ENCODE measurements around the gene EXOC1L. TPM values are rescaled to one million over a fixed set of nuclear protein-coding genes. Genes with fewer than 3 reads are reported as not detected.
"Not testable (repeated sequence)": the region's sequence is repeated elsewhere in the genome, so short reads cannot be mapped to it uniquely, and the experiment has no call there.

The EXOC1L gene
- total RNA-seq, 2 experiments from 2014 or later = not detected

GRCh38 chr4:55817691-55818090, 1.9 kb upstream of the EXOC1L start:
- ChIA-PET POLR2A (no interaction called here), CTCF (interaction anchor here (1.1 kb wide), 1 partner anchor 10 kb away, joined by 3 read pairs; no protein-coding TSS in a partner anchor)
- H3K9me3 Mint-ChIP-seq = no peaks in the 10 kb centered on the region
- H3K27ac Mint-ChIP-seq = no peak overlapping the region
- peaks cover 2% of the 10 kb centered on the region for H3K4me1 Mint-ChIP-seq
- DNase-seq = no peak
- no peaks in the 10 kb centered on the region for H3K36me3 Mint-ChIP-seq (ENCODE audit: low read depth)
- no peak overlapping the region for H3K4me3 Mint-ChIP-seq
- H3K27me3 Mint-ChIP-seq = peaks cover 17% of the 10 kb centered on the region

DNA sequence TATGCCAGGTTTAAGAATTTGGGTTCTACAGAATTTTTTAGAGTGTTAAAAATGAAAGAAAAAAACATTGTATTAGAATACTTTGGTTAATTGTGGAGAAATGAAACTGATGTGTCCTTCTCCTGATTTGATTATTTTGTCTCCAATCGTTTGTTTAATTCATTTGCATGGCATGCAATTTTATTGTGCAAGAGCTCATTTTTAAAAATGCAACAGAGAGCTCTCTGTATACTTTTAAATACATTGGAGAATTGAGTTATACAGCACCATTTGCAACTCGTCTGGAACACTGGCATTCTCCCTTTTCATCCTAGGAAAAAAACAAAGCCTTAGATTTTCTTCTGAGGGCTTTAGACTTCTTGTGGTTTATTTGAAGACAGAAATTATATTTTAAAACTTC, 689 bp downstream of the EXOC1L start:
- H3K4me1 Mint-ChIP-seq = peaks cover 2% of the 10 kb centered on the region
- ChIA-PET POLR2A (no interaction called here), CTCF (no interaction called here)
- no peak overlapping the region for H3K4me3 Mint-ChIP-seq
- peaks cover 17% of the 10 kb centered on the region for H3K27me3 Mint-ChIP-seq
- DNase-seq = no peak
- no peaks in the 10 kb centered on the region for H3K9me3 Mint-ChIP-seq
- no peak overlapping the region for H3K27ac Mint-ChIP-seq
- H3K36me3 Mint-ChIP-seq (ENCODE audit: low read depth) = no peaks in the 10 kb centered on the region

DNA sequence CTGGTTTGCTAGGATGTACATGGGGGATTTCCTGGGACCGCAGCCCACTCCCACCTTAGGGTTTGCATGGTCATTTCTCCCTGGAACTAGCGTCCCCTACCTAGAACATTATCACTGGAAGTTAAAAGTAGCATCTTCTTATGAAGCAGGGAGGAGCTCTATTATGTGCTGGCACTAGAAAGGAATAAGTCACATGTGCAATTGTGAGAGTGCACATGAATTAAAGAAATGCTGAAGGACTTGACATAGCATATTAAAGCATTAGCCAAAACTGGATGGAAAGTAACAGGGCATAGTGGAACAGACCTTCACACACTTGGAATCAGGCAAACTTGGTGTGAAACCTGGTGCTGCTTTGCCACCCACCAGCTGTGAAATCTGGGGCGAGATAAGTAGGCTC, 2.7 kb downstream of the EXOC1L start:
- Mint-ChIP-seq H3K9me3 (no peaks in the 10 kb centered on the region), H3K4me3 (no peak overlapping the region), H3K36me3 (ENCODE audit: low read depth) (no peaks in the 10 kb centered on the region), H3K27me3 (peaks cover 22% of the 10 kb centered on the region), H3K27ac (no peak overlapping the region), H3K4me1 (peaks cover 2% of the 10 kb centered on the region)
- POLR2A ChIA-PET = no interaction called here
- no peak for DNase-seq
- CTCF ChIA-PET = no interaction called here

DNA sequence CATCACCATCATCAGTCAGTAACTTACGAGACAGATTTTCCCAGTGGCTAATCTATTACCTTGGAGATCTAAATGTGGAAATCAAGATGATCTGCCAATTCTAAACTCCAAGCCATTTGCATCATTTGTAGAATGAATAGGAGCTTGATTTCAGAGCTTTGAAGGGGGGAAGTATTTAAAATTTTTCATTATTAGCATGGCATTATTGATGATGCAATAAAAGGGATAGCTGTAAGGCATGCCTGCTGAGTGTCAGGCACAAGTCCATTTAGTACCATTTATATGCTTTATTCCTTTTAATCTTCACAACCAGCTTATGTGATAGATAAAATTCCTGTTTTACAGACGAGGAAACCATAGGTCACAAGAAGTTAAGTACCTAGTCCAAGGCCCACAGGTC, 5.3 kb downstream of the EXOC1L start:
- no peak overlapping the region for H3K4me3 Mint-ChIP-seq
- no peaks in the 10 kb centered on the region for H3K4me1 Mint-ChIP-seq
- ChIA-PET CTCF (no interaction called here), POLR2A (no interaction called here)
- H3K27ac Mint-ChIP-seq = no peak overlapping the region
- no peaks in the 10 kb centered on the region for H3K36me3 Mint-ChIP-seq (ENCODE audit: low read depth)
- no peak for DNase-seq
- H3K9me3 Mint-ChIP-seq = no peaks in the 10 kb centered on the region
- peaks cover 13% of the 10 kb centered on the region for H3K27me3 Mint-ChIP-seq

GRCh38 chr4:55826986-55827385, 7.4 kb downstream of the EXOC1L start:
- no peaks in the 10 kb centered on the region for H3K4me1 Mint-ChIP-seq
- CTCF ChIA-PET = no interaction called here
- H3K36me3 Mint-ChIP-seq (ENCODE audit: low read depth) = no peaks in the 10 kb centered on the region
- DNase-seq = no peak
- no peak overlapping the region for H3K4me3 Mint-ChIP-seq
- H3K27me3 Mint-ChIP-seq = peaks cover 16% of the 10 kb centered on the region
- no peaks in the 10 kb centered on the region for H3K9me3 Mint-ChIP-seq
- no peak overlapping the region for H3K27ac Mint-ChIP-seq
- POLR2A ChIA-PET = no interaction called here

GRCh38 chr4:55827582-55827981, 8.0 kb downstream of the EXOC1L start:
- peaks cover 13% of the 10 kb centered on the region for H3K27me3 Mint-ChIP-seq
- H3K4me1 Mint-ChIP-seq = no peaks in the 10 kb centered on the region
- ChIA-PET POLR2A (no interaction called here), CTCF (no interaction called here)
- no peaks in the 10 kb centered on the region for H3K36me3 Mint-ChIP-seq (ENCODE audit: low read depth)
- H3K9me3 Mint-ChIP-seq = no peaks in the 10 kb centered on the region
- H3K27ac Mint-ChIP-seq = no peak overlapping the region
- DNase-seq = no peak
- no peak overlapping the region for H3K4me3 Mint-ChIP-seq

DNA sequence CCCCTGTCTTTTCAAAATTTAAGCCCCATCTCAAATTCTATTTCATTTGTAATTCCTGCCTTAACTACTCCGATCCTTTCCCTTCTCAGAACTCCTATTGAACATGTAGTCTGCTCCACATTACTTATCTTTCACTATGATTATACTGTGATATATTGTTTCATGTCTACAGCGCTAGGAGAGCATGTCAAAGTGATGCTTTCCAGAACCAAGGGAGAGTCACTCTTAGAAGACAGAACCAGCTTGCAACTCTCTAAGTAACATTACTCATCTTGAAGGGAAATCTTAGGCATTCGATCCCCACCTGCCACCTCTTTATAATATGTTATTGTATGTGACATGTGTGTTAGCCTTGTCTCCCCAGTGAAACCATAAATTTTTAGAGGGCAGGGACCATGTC, 10.5 kb downstream of the EXOC1L start:
- no peaks in the 10 kb centered on the region for H3K36me3 Mint-ChIP-seq (ENCODE audit: low read depth)
- no peaks in the 10 kb centered on the region for H3K9me3 Mint-ChIP-seq
- ChIA-PET CTCF (no interaction called here), POLR2A (no interaction called here)
- no peak overlapping the region for H3K4me3 Mint-ChIP-seq
- H3K27ac Mint-ChIP-seq = no peak overlapping the region
- H3K27me3 Mint-ChIP-seq = peaks cover 21% of the 10 kb centered on the region
- no peaks in the 10 kb centered on the region for H3K4me1 Mint-ChIP-seq
- no peak for DNase-seq

GRCh38 chr4:55830716-55831115, 11.1 kb downstream of the EXOC1L start:
- POLR2A ChIA-PET = no interaction called here

GRCh38 chr4:55834086-55834795, 14.7 kb downstream of the EXOC1L start:
- Mint-ChIP-seq H3K4me3 (no peak overlapping the region), H3K36me3 (ENCODE audit: low read depth) (no peaks in the 10 kb centered on the region), H3K27me3 (peaks cover 29% of the 10 kb centered on the region), H3K4me1 (no peaks in the 10 kb centered on the region), H3K9me3 (peaks cover 3% of the 10 kb centered on the region), H3K27ac (no peak overlapping the region)
- ChIA-PET POLR2A (no interaction called here), CTCF (no interaction called here)
- no peak for DNase-seq

More at GRCh38 chr4:55830716-55831115, 11.1 kb downstream of the EXOC1L start:
- Mint-ChIP-seq H3K9me3 (no peaks in the 10 kb centered on the region), H3K4me1 (no peaks in the 10 kb centered on the region), H3K27ac (no peak overlapping the region), H3K4me3 (no peak overlapping the region), H3K27me3 (peaks cover 25% of the 10 kb centered on the region), H3K36me3 (ENCODE audit: low read depth) (no peaks in the 10 kb centered on the region)
- no peak for DNase-seq
- CTCF ChIA-PET = no interaction called here

GRCh38 chr4:55837903-55838302, 18.3 kb downstream of the EXOC1L start:
- no peak for DNase-seq
- ChIA-PET CTCF (no interaction called here), POLR2A (no interaction called here)
- Mint-ChIP-seq H3K27ac (no peak overlapping the region), H3K27me3 (peaks cover 23% of the 10 kb centered on the region), H3K36me3 (ENCODE audit: low read depth) (no peaks in the 10 kb centered on the region), H3K9me3 (peaks cover 3% of the 10 kb centered on the region), H3K4me1 (no peaks in the 10 kb centered on the region), H3K4me3 (no peak overlapping the region)

- H3K4me3 Mint-ChIP-seq = no peak overlapping the region
- no peaks in the 10 kb centered on the region for H3K36me3 Mint-ChIP-seq (ENCODE audit: low read depth)
- peaks cover 23% of the 10 kb centered on the region for H3K27me3 Mint-ChIP-seq
- ChIA-PET POLR2A (no interaction called here), CTCF (no interaction called here)
- DNase-seq = no peak
- peaks cover 3% of the 10 kb centered on the region for H3K9me3 Mint-ChIP-seq
- H3K27ac Mint-ChIP-seq = no peak overlapping the region
- no peaks in the 10 kb centered on the region for H3K4me1 Mint-ChIP-seq
Observed at GRCh38 chr4:55838356-55838755, 18.8 kb downstream of the EXOC1L start.

DNA sequence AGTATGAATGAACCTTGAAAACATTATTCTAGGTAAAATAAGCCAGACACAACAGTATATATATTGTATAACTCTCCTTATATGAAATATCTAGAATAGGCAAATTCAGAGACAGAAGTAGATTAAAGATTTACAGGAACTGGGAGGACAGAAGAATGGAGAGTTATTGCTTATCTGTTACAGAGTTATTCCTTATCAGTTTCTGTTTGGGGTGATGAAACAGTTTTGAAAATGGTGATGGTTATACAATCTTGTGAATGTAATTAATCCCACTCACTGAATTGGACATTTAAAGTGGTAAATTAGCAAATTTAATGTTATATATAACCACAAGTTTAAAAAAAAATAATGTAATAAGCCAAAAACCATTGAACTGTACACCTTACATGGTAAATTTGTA, 19.4 kb downstream of the EXOC1L start:
- CTCF ChIA-PET = no interaction called here
- no peak for DNase-seq
- H3K4me1 Mint-ChIP-seq = no peaks in the 10 kb centered on the region
- peaks cover 3% of the 10 kb centered on the region for H3K9me3 Mint-ChIP-seq
- peaks cover 20% of the 10 kb centered on the region for H3K27me3 Mint-ChIP-seq
- POLR2A ChIA-PET = no interaction called here
- H3K4me3 Mint-ChIP-seq = no peak overlapping the region
- H3K27ac Mint-ChIP-seq = no peak overlapping the region
- H3K36me3 Mint-ChIP-seq (ENCODE audit: low read depth) = no peaks in the 10 kb centered on the region

DNA sequence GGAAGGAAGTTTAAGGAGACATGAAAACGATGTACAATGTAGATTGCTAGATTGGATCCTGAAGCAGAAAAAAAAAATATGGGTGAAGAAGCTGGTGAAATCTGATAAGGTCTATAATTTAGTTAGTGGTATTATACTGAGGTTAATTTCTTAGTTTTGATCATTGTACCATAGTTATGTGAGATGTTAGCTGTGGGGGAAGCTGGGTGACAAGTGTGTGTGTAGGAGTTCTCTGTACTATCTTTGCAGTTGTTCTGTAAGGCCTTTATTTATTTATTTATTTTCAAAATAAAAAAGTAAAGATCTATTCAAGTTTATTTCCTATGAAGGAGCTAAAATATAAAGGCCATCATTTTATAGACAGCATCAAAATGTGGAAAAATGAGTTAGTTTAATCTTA, 21.4 kb downstream of the EXOC1L start:
- POLR2A ChIA-PET = no interaction called here
- H3K27me3 Mint-ChIP-seq = peaks cover 11% of the 10 kb centered on the region
- H3K36me3 Mint-ChIP-seq (ENCODE audit: low read depth) = no peaks in the 10 kb centered on the region
- no peak overlapping the region for H3K27ac Mint-ChIP-seq
- CTCF ChIA-PET = no interaction called here
- DNase-seq = no peak
- no peak overlapping the region for H3K4me3 Mint-ChIP-seq
- H3K4me1 Mint-ChIP-seq = no peaks in the 10 kb centered on the region
- peaks cover 3% of the 10 kb centered on the region for H3K9me3 Mint-ChIP-seq

- DNase-seq; H3K27me3 Mint-ChIP-seq; H3K4me1 Mint-ChIP-seq; H3K27ac Mint-ChIP-seq; H3K4me3 Mint-ChIP-seq; POLR2A ChIA-PET; H3K9me3 Mint-ChIP-seq; CTCF ChIA-PET; H3K36me3 Mint-ChIP-seq (ENCODE audit: low read depth): not testable (repeated sequence)
Observed at GRCh38 chr4:55841373-55842239, 22.0 kb downstream of the EXOC1L start.
